GM23338 (cell line): ENCODE data around the gene EPHB1. TPM values are rescaled to one million over a fixed set of nuclear protein-coding genes. Genes with fewer than 3 reads are reported as not detected.

Source experiments
- ATAC-seq: fragments of 200-7000 bp; cut with Tn5 transposase; 3 replicates; pipeline ENCODE4 v1.9.1; 2020
- DNase-seq: peaks from one replicate; pipeline ENCODE4 v3.0.0-alpha.2; 2015; ENCODE audit warnings: low spot score
- H2AFZ ChIP-seq: fragments of 200-600 bp; sonication (generic); 2 replicates; pipeline ENCODE4 v1.8.0; 2016; ENCODE audit warnings: antibody characterized with exemption, mild to moderate bottlenecking, moderate library complexity
- H3F3A ChIP-seq: fragments of 200-600 bp; sonication (generic); replicated peaks from 2 replicates; pipeline ENCODE4 v1.8.0; 2017; ENCODE audit warnings: antibody characterized with exemption, mixed run types, low read depth
- H3K27ac ChIP-seq: fragments of 200-600 bp; sonication (generic); 2 replicates; pipeline ENCODE4 v1.6.1; 2016; ENCODE audit warnings: low read depth
- H3K27me3 ChIP-seq: fragments of 200-600 bp; sonication (generic); 2 replicates; pipeline ENCODE4 v1.8.0; 2016; ENCODE audit warnings: mild to moderate bottlenecking, mixed run types, moderate library complexity; ENCODE audit not compliant: insufficient read depth
- H3K36me3 ChIP-seq: fragments of 200-600 bp; sonication (generic); 2 replicates; pipeline ENCODE4 v1.8.0; 2016; ENCODE audit warnings: mild to moderate bottlenecking; ENCODE audit not compliant: insufficient read depth
- H3K4me1 ChIP-seq: fragments of 200-600 bp; sonication (generic); 2 replicates; pipeline ENCODE4 v1.8.0; 2016; ENCODE audit warnings: mild to moderate bottlenecking, moderate library complexity; ENCODE audit not compliant: insufficient read depth
- H3K4me2 ChIP-seq: fragments of 200-600 bp; sonication (generic); 2 replicates; pipeline ENCODE4 v1.7.1; 2017; ENCODE audit warnings: mixed run types
- H3K4me3 ChIP-seq: fragments of 200-600 bp; sonication (generic); 2 replicates; pipeline ENCODE4 v1.6.1; 2016; ENCODE audit warnings: mixed run types
- H3K79me2 ChIP-seq: fragments of 200-600 bp; sonication (generic); replicated peaks from 2 replicates; pipeline ENCODE4 v1.8.0; 2017; ENCODE audit warnings: mild to moderate bottlenecking; ENCODE audit not compliant: insufficient read depth
- H3K9me2 ChIP-seq: fragments of 200-600 bp; sonication (generic); 2 replicates; pipeline ENCODE4 v1.8.0; 2017; ENCODE audit not compliant: insufficient read depth
- H4K20me1 ChIP-seq: fragments of 200-600 bp; sonication (generic); replicated peaks from 2 replicates; pipeline ENCODE4 v1.8.0; 2017; ENCODE audit warnings: mild to moderate bottlenecking; ENCODE audit not compliant: insufficient read depth
- H3K27ac Mint-ChIP-seq: 2 replicates; pipeline ENCODE4 v1.8.0; 2020; ENCODE audit warnings: inconsistent platforms, mild to moderate bottlenecking, moderate library complexity, mixed read lengths
- H3K27me3 Mint-ChIP-seq: 3 replicates; pipeline ENCODE4 v1.8.0; 2022; ENCODE audit warnings: low read depth, mild to moderate bottlenecking, moderate library complexity, mixed read lengths, inconsistent platforms; ENCODE audit not compliant: insufficient read depth, poor library complexity
- H3K36me3 Mint-ChIP-seq: 3 replicates; pipeline ENCODE4 v1.8.0; 2021; ENCODE audit warnings: low read depth, mild to moderate bottlenecking, inconsistent platforms, moderate library complexity, mixed read lengths
- H3K4me1 Mint-ChIP-seq: 3 replicates; pipeline ENCODE4 v1.8.0; 2020; ENCODE audit warnings: mild to moderate bottlenecking, inconsistent platforms, mixed read lengths
- H3K4me3 Mint-ChIP-seq: 3 replicates; pipeline ENCODE4 v1.8.0; 2021; ENCODE audit warnings: moderate library complexity, mild to moderate bottlenecking, inconsistent platforms, mixed read lengths
- H3K9me3 Mint-ChIP-seq: 3 replicates; pipeline ENCODE4 v1.8.0; 2020; ENCODE audit warnings: moderate library complexity, mild to moderate bottlenecking, inconsistent platforms, mixed read lengths
- CREB1 ChIP-seq: fragments of 250-450 bp; sonication (Bioruptor Pico); IDR thresholded peaks from 2 replicates; pipeline ENCODE4 v1.5.0; 2020; ENCODE audit warnings: low read depth, mild to moderate bottlenecking, moderate library complexity
- CTCF ChIP-seq, 2 experiments: fragments of 200-600 bp in 1 of 2; sonication (generic) in 1 of 2; conservative IDR thresholded peaks; 2 replicates each; pipeline versions ENCODE4 v1.5.1 to v1.6.1; 2016 to 2017; ENCODE audit warnings: antibody characterized with exemption in 2 of 2, low read depth in 2 of 2, mild to moderate bottlenecking in 2 of 2, moderate library complexity in 1 of 2
- ETS1 ChIP-seq: IDR thresholded peaks from 2 replicates; pipeline ENCODE4 v1.6.1; 2016; ENCODE audit warnings: antibody characterized with exemption
- EZH2phosphoT487 ChIP-seq: fragments of 200-600 bp; sonication (generic); IDR thresholded peaks from one replicate; pipeline ENCODE4 v1.8.1; 2018; ENCODE audit warnings: antibody characterized with exemption; ENCODE audit not compliant: unreplicated experiment
- JUNB ChIP-seq: IDR thresholded peaks from one replicate; pipeline ENCODE4 v1.6.1; 2016; ENCODE audit warnings: antibody characterized with exemption; ENCODE audit not compliant: unreplicated experiment
- POLR2AphosphoS5 ChIP-seq: IDR thresholded peaks from 2 replicates; pipeline ENCODE4 v1.6.1; 2016; ENCODE audit warnings: antibody characterized with exemption, low read depth
- STAT1 ChIP-seq: IDR thresholded peaks from one replicate; pipeline ENCODE4 v1.6.1; 2016; ENCODE audit warnings: antibody characterized with exemption; ENCODE audit not compliant: unreplicated experiment
- ZNF114 ChIP-seq: fragments of 250-450 bp; sonication (Bioruptor Pico); IDR thresholded peaks from 2 replicates; pipeline ENCODE4 v1.5.0; 2020; ENCODE audit warnings: mild to moderate bottlenecking, moderate library complexity
- ZNF331 ChIP-seq: fragments of 250-450 bp; sonication (Bioruptor Pico); IDR thresholded peaks from 2 replicates; pipeline ENCODE4 v1.5.0; 2020; ENCODE audit warnings: low read depth, mild to moderate bottlenecking, moderate library complexity
- ZNF462 ChIP-seq: fragments of 250-450 bp; sonication (Bioruptor Pico); IDR thresholded peaks from 2 replicates; pipeline ENCODE4 v1.5.0; 2020; ENCODE audit warnings: mild to moderate bottlenecking, moderate library complexity
- polyA plus RNA-seq: library from polyadenylated mRNA; unstranded; fragments of >200 nt; fragmentation: Nextera tagmentation; extraction: Ambion mirVana; gene quantifications from 2 replicates; pipeline ENCODE4 v1.2.1, GENCODE V29; 2016
- total RNA-seq: library from RNA; depleted of rRNA; stranded (reverse); fragments of >200 nt; shearing (Covaris generic); gene quantifications from 2 replicates; pipeline ENCODE4 v1.2.3, GENCODE V29; 2014

Gene EPHB1
- total and polyA plus RNA-seq, 2 experiments from 2014 or later = 2.7 to 5.2 TPM

- H3K27me3 ChIP-seq = no peaks in the 10 kb centered on the region
- H3K4me3 ChIP-seq = no peak overlapping the region
- Mint-ChIP-seq H3K27me3 (peaks cover 2% of the 10 kb centered on the region), H3K4me1 (peaks cover 14% of the 10 kb centered on the region), H3K9me3 (no peaks in the 10 kb centered on the region; the same call in 2 of the 3 replicates), H3K27ac (peak overlapping the region; percentile 90), H3K4me3 (no peak overlapping the region), H3K36me3 (no peaks in the 10 kb centered on the region)
- H2AFZ ChIP-seq = no peak overlapping the region
- 0 out of 2 replicates have a peak, but pooled peaks cover 4% of the 10 kb centered on the region for H3K4me1 ChIP-seq
- 0 out of 2 replicates have a peak overlapping the region, but pooled peaks have one; percentile 41 for H3K4me2 ChIP-seq
- no peaks in the 10 kb centered on the region for H3K79me2 ChIP-seq
- ATAC-seq (peak; percentile 93), DNase-seq (peak; percentile 73)
- no peak overlapping the region for H3K27ac ChIP-seq
- H3K9me2 ChIP-seq = 0 out of 2 replicates have a peak, but pooled peaks cover 8% of the 10 kb centered on the region
- no peaks in the 10 kb centered on the region for H3K36me3 ChIP-seq
- H4K20me1 ChIP-seq = no peaks in the 10 kb centered on the region
- TF ChIP-seq ZNF462 (CRISPR knock-in tag) = no peak
- TF ChIP-seq EZH2phosphoT487 = no peak
- TF ChIP-seq CTCF (conservative IDR thresholded peaks at IDR 0.05; ENCODE audit: low read depth in 2 of 2) = no peak
- TF ChIP-seq ZNF331 (CRISPR knock-in tag) = no peak
- TF ChIP-seq ETS1 = no peak
- TF ChIP-seq POLR2AphosphoS5 = no peak
- no peak for TF ChIP-seq ZNF114 (CRISPR knock-in tag)
- no peak for TF ChIP-seq JUNB
- no peak for TF ChIP-seq CREB1
- TF ChIP-seq STAT1 = no peak
- H3F3A ChIP-seq = no peaks in the 10 kb centered on the region
Measured at GRCh38 chr3:135050536-135050935, 255.5 kb downstream of the EPHB1 start.
